IPS DF 4.7 (cell line): Measurements from ENCODE around the gene AGAP1.

Source experiments
- DNase-seq: peaks from one replicate; pipeline ENCODE4 v3.0.0-alpha.2; 2013; ENCODE audit warnings: low spot score; ENCODE audit errors: extremely low read depth

The AGAP1 gene

GRCh38 chr2:236016496-236016895 is 522.7 kb downstream of the AGAP1 start:
- DNase-seq: no peak

- DNase-seq: no peak
Observed at GRCh38 chr2:236017446-236017845, 523.6 kb downstream of the AGAP1 start.

GRCh38 chr2:236019434-236019833 is 525.6 kb downstream of the AGAP1 start:
- DNase-seq: no peak

- DNase-seq: no peak
Observed at GRCh38 chr2:236021499-236022057, 527.7 kb downstream of the AGAP1 start.

- no peak for DNase-seq
Observed at GRCh38 chr2:236022128-236022527, 528.3 kb downstream of the AGAP1 start.

- DNase-seq: no peak
Observed at GRCh38 chr2:236025892-236026291, 532.0 kb downstream of the AGAP1 start.

- DNase-seq: no peak
Observed at GRCh38 chr2:236026841-236027240, 533.0 kb downstream of the AGAP1 start.

- DNase-seq: no peak
Observed at GRCh38 chr2:236028066-236028465, 534.2 kb downstream of the AGAP1 start.

GRCh38 chr2:236033462-236033861 is 539.6 kb downstream of the AGAP1 start:
- DNase-seq: no peak

- no peak for DNase-seq
Observed at GRCh38 chr2:236034974-236035373, 541.1 kb downstream of the AGAP1 start.

GRCh38 chr2:236036045-236036444 is 542.2 kb downstream of the AGAP1 start:
- DNase-seq: no peak

GRCh38 chr2:236038096-236038495 is 544.3 kb downstream of the AGAP1 start:
- no peak for DNase-seq

GRCh38 chr2:236040600-236041328 is 546.9 kb downstream of the AGAP1 start:
- no peak for DNase-seq

- DNase-seq: no peak
Observed at GRCh38 chr2:236041616-236042015, 547.8 kb downstream of the AGAP1 start.

GRCh38 chr2:236042087-236042486 is 548.2 kb downstream of the AGAP1 start:
- no peak for DNase-seq

- no peak for DNase-seq
Observed at GRCh38 chr2:236044191-236044590, 550.3 kb downstream of the AGAP1 start.

- no peak for DNase-seq
Observed at GRCh38 chr2:236045251-236046235, 551.7 kb downstream of the AGAP1 start.

GRCh38 chr2:236046715-236047114 is 552.9 kb downstream of the AGAP1 start:
- no peak for DNase-seq

- no peak for DNase-seq
Observed at GRCh38 chr2:236047176-236047575, 553.3 kb downstream of the AGAP1 start.

GRCh38 chr2:236047886-236048540 is 554.2 kb downstream of the AGAP1 start:
- no peak for DNase-seq

GRCh38 chr2:236049981-236050380 is 556.1 kb downstream of the AGAP1 start:
- no peak for DNase-seq

- DNase-seq: no peak
Observed at GRCh38 chr2:236051351-236051750, 557.5 kb downstream of the AGAP1 start.
